HEK293T (cell line): ENCODE data around the gene UBAP2L.
"Not testable (repeated sequence)": the region's sequence is repeated elsewhere in the genome, so short reads cannot be mapped to it uniquely, and the experiment has no call there.

Experiments
- CTCF ChIA-PET: fragments of 350-600 bp; formaldehyde crosslinking; extraction: SDS; loops from one replicate; lab custom pipeline; 2021; ENCODE audit warnings: antibody characterized with exemption, inconsistent platforms; lab: Yijun Ruan, JAX
- POLR2A ChIA-PET: fragments of 350-600 bp; formaldehyde crosslinking; extraction: SDS; loops from one replicate; lab custom pipeline; 2020; ENCODE audit warnings: antibody characterized with exemption, inconsistent platforms; lab: Yijun Ruan, JAX
- DNase-seq: peaks from one replicate; pipeline ENCODE4 v3.0.0; 2012; ENCODE audit warnings: mixed read lengths; ENCODE audit errors: extremely low spot score
- ARNT ChIP-seq: fragments of 450-650 bp; IDR thresholded peaks from 2 replicates; pipeline ENCODE4 v1.6.1; 2017; ENCODE audit warnings: mild to moderate bottlenecking
- BHLHE40 ChIP-seq: fragments of 450-650 bp; IDR thresholded peaks from 2 replicates; pipeline ENCODE4 v1.6.1; 2016; ENCODE audit warnings: mild to moderate bottlenecking, moderate library complexity, borderline replicate concordance
- CTBP1 ChIP-seq: fragments of 450-650 bp; IDR thresholded peaks from 2 replicates; pipeline ENCODE4 v1.6.1; 2016; ENCODE audit warnings: borderline replicate concordance
- ELF4 ChIP-seq: fragments of 450-650 bp; IDR thresholded peaks from 2 replicates; pipeline ENCODE4 v1.6.1; 2017; ENCODE audit warnings: antibody characterized with exemption
- FOXA1 ChIP-seq: fragments of 450-650 bp; IDR thresholded peaks from 2 replicates; pipeline ENCODE4 v1.6.1; 2016; ENCODE audit warnings: mild to moderate bottlenecking
- FOXK2 ChIP-seq: fragments of 450-650 bp; IDR thresholded peaks from 2 replicates; pipeline ENCODE4 v1.6.1; 2016; ENCODE audit warnings: mild to moderate bottlenecking
- FOXM1 ChIP-seq: fragments of 450-650 bp; IDR thresholded peaks from 2 replicates; pipeline ENCODE4 v1.6.1; 2017; ENCODE audit warnings: mild to moderate bottlenecking, borderline replicate concordance
- HDGF ChIP-seq: fragments of 450-650 bp; IDR thresholded peaks from 2 replicates; pipeline ENCODE4 v1.6.1; 2017; ENCODE audit warnings: antibody characterized with exemption, borderline replicate concordance
- L3MBTL2 ChIP-seq: fragments of 450-650 bp; conservative IDR thresholded peaks from 2 replicates; pipeline ENCODE4 v1.6.1; 2016; ENCODE audit warnings: mild to moderate bottlenecking
- LEF1 ChIP-seq: fragments of 450-650 bp; IDR thresholded peaks from 2 replicates; pipeline ENCODE4 v1.6.1; 2017; ENCODE audit warnings: mild to moderate bottlenecking, borderline replicate concordance
- NFRKB ChIP-seq: fragments of 450-650 bp; IDR thresholded peaks from 2 replicates; pipeline ENCODE4 v1.6.1; 2016; ENCODE audit warnings: mild to moderate bottlenecking, moderate library complexity
- PKNOX1 ChIP-seq: fragments of 450-650 bp; IDR thresholded peaks from 2 replicates; pipeline ENCODE4 v1.6.1; 2016
- SP1 ChIP-seq: fragments of 450-650 bp; IDR thresholded peaks from 2 replicates; pipeline ENCODE4 v1.6.1; 2017
- SUZ12 ChIP-seq: fragments of 450-650 bp; IDR thresholded peaks from 2 replicates; pipeline ENCODE4 v1.6.1; 2016; ENCODE audit warnings: mild to moderate bottlenecking
- TARDBP ChIP-seq: fragments of 450-650 bp; IDR thresholded peaks from 2 replicates; pipeline ENCODE4 v1.6.1; 2016
- ZNF384 ChIP-seq: fragments of 450-650 bp; IDR thresholded peaks from 2 replicates; pipeline ENCODE4 v1.6.1; 2016

UBAP2L gene

DNA sequence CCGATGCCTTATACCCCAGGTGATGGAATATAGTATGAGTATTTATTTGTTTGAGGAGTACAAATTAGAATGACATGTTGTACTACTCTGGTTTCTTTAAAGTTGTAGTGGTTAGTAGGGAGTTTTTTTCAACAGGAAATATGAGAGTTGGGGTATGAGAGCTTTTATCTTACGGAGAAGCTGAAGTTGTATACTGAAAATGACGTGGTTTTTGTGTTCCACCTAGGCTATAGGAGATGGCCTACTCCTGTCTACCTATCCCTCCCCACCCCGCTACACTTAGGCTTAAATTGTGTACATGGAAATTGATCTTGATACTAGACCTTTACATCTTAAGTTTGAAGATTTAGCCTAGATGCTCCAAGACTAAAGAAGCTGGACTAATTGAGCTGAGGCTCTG, 44.8 kb downstream of the UBAP2L start:
- POLR2A ChIA-PET = interaction anchor here (1.1 kb wide), 1 partner anchor 482 kb away, joined by 3 read pairs; no protein-coding TSS in a partner anchor

DNA sequence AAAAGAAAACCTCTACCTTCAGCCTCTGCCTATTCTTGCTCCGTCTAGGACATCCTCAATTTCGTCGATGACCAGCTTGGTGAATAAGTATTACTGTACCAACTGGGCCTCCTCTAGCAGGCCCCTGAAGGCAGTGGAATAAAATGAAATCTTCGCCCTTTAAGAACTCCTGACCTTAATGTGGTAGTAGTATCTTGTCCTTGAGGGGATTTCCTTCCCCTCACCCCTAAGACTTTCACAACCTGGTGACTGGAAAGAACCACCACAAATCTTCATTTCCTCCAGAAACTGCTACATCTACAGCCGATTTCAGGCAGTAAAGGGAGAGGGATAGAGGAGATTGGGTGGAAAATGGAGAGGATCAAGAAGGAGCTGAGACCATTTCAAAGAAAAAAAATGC, 50.1 kb downstream of the UBAP2L start:
- no peak for DNase-seq
- POLR2A ChIA-PET = interaction anchor here (1.4 kb wide), 1 partner anchor 303 kb away, joined by 4 read pairs; the partner anchor contains the start of gene CREB3L4
- TF ChIP-seq FOXK2 = no peak
- no peak for TF ChIP-seq NFRKB
- TF ChIP-seq ARNT = no peak
- TF ChIP-seq L3MBTL2 = no peak
- TF ChIP-seq CTBP1 = no peak
- TF ChIP-seq SUZ12 = no peak
- no peak for TF ChIP-seq TARDBP
- no peak for TF ChIP-seq HDGF
- no peak for TF ChIP-seq BHLHE40
- TF ChIP-seq LEF1 = no peak
- TF ChIP-seq FOXA1 = no peak
- no peak for TF ChIP-seq ELF4
- TF ChIP-seq ZNF384 = no peak
- TF ChIP-seq SP1 = no peak
- no peak for TF ChIP-seq FOXM1
- TF ChIP-seq PKNOX1 = no peak
- CTCF ChIA-PET = interaction anchor here (1.0 to 1.4 kb wide), 3 partner anchors 48 to 64 kb away, joined by 4 to 5 read pairs (median 4); no protein-coding TSS in a partner anchor

More for the DNA sequence above, 44.8 kb downstream of the UBAP2L start:
- no peak for TF ChIP-seq LEF1
- no peak for TF ChIP-seq FOXM1
- TF ChIP-seq SP1 = no peak
- no peak for TF ChIP-seq FOXK2
- TF ChIP-seq HDGF = no peak
- TF ChIP-seq TARDBP = no peak
- TF ChIP-seq FOXA1 = no peak
- TF ChIP-seq ELF4 = no peak
- TF ChIP-seq SUZ12 = no peak
- TF ChIP-seq NFRKB = no peak
- no peak for TF ChIP-seq CTBP1
- TF ChIP-seq ZNF384 = no peak
- TF ChIP-seq L3MBTL2 = no peak
- no peak for TF ChIP-seq PKNOX1
- no peak for TF ChIP-seq ARNT
- no peak for TF ChIP-seq BHLHE40
- CTCF ChIA-PET = interaction anchor here (1.4 kb wide), 1 partner anchor 69 kb away, joined by 4 read pairs; no protein-coding TSS in a partner anchor
- no peak for DNase-seq

- ChIA-PET CTCF (interaction anchor here (0.6 to 2.5 kb wide), 9 partner anchors 8 to 458 kb away, joined by 3 to 16 read pairs (median 4); partner anchors contain the start of gene TPM3), POLR2A (interaction anchor here (0.5 to 1.7 kb wide), 5 partner anchors 14 to 305 kb away, joined by 3 to 5 read pairs (median 4); partner anchors contain the start of gene CREB3L4)
- TF ChIP-seq LEF1 (peak; percentile 88; the same call in 1 of the 2 replicates), FOXM1 (no peak), TARDBP (peak; percentile 49; the same call in 1 of the 2 replicates)
- peak; percentile 94 for DNase-seq
Observed at GRCh38 chr1:154272217-154272998, 51.7 kb downstream of the UBAP2L start, which contains the start of gene HAX1. Gene HAX1 (plus strand): TSS chr1:154272629. CDS start chr1:154272724, 95 bp downstream.

DNA sequence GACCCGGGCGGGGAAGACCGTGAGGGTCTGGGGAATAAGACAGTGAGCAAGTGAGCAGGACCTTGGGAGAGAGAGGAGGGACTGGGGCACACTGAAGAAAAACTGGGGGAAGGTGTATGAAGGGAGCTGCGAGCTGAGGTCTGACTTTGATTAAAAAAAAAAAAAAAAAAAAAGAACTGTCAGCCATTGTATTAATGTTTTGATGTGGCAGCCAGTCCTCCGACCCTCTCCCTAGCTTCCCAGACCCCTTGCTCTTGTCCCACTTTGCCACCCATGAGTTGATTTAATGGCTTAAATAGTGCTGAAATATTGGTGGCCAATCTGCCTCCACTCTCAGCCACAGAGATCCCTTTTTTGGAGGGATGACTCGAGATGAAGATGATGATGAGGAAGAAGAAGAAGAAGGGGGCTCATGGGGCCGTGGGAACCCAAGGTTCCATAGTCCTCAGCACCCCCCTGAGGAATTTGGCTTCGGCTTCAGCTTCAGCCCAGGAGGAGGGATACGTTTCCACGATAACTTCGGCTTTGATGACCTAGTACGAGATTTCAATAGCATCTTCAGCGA, 52.3 kb downstream of the UBAP2L start:
- CTCF ChIA-PET = interaction anchor here (0.7 to 2.5 kb wide), 4 partner anchors 53 to 81 kb away, joined by 3 to 16 read pairs (median 4); partner anchors contain the start of gene TPM3
- POLR2A ChIA-PET = interaction anchor here (0.5 to 1.7 kb wide), 5 partner anchors 8 to 78 kb away, joined by 3 to 5 read pairs (median 4); no protein-coding TSS in a partner anchor
- no peak for DNase-seq
- peak; percentile 57; the same call in 1 of the 2 replicates for TF ChIP-seq ZNF384
- no peak for TF ChIP-seq BHLHE40
- TF ChIP-seq TARDBP = no peak

DNA sequence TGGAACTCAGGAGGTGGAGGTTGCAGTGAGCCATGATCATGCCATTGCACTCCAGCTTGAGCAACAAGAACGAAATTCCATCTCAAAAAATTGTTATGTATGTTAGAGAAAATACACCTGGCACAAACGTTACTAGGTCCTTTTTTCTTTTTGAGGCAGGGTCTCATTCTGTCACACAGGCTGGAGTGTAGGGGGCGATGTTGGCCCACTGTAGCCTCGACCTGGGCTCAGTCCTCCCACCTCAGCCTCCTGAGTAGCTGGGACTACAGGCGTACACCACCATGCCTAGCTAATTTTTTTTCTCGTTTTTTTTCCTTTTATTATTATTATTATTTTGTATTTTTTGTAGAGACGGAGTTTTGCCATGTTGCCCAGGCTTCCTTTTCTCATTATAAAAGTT, 56.0 kb downstream of the UBAP2L start:
- ChIA-PET CTCF (interaction anchor here (0.6 to 3.0 kb wide), 3 partner anchors 49 to 604 kb away, joined by 3 to 24 read pairs (median 3); no protein-coding TSS in a partner anchor), POLR2A (interaction anchor here (1.5 kb wide), 1 partner anchor 50 kb away, joined by 6 read pairs; no protein-coding TSS in a partner anchor)
- TF ChIP-seq FOXA1 (no peak), HDGF (no peak), SUZ12 (no peak), NFRKB (no peak), ZNF384 (no peak), SP1 (no peak), FOXK2 (no peak), TARDBP (no peak), ARNT (no peak), FOXM1 (no peak), PKNOX1 (no peak), BHLHE40 (no peak), ELF4 (no peak), L3MBTL2 (no peak), CTBP1 (no peak), LEF1 (no peak)
- no peak for DNase-seq

DNA sequence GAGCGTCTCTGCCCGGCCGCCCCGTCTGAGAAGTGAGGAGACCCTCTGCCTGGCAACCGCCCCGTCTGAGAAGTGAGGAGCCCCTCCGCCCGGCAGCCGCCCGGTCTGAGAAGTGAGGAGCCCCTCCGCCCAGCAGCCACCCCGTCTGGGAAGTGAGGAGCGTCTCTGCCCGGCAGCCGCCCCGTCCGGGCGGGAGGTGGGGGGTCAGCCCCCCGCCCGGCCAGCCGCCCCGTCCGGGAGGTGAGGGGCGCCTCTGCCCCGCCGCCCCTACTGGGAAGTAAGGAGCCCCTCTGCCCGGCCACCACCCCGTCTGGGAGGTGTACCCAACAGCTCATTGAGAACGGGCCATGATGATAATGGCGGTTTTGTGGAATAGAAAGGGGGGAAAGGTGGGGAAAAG, 66.8 kb downstream of the UBAP2L start:
- DNase-seq, CTCF ChIA-PET, POLR2A ChIA-PET: not testable (repeated sequence)
